Astrocyte (in vitro differentiated cells and primary cell): ENCODE data around the gene SYNGR2.

Experiments
- CTCF ChIP-seq: IDR thresholded peaks from 2 replicates; pipeline ENCODE4 v1.5.1; 2011; ENCODE audit warnings: low read depth, mild to moderate bottlenecking, inconsistent platforms, low read length, moderate library complexity; ENCODE audit not compliant: insufficient read depth
- EZH2 ChIP-seq: IDR thresholded peaks from 2 replicates; pipeline ENCODE4 v1.6.1; 2012; ENCODE audit warnings: mild to moderate bottlenecking, low read length, inconsistent platforms; ENCODE audit not compliant: insufficient read depth

DNA sequence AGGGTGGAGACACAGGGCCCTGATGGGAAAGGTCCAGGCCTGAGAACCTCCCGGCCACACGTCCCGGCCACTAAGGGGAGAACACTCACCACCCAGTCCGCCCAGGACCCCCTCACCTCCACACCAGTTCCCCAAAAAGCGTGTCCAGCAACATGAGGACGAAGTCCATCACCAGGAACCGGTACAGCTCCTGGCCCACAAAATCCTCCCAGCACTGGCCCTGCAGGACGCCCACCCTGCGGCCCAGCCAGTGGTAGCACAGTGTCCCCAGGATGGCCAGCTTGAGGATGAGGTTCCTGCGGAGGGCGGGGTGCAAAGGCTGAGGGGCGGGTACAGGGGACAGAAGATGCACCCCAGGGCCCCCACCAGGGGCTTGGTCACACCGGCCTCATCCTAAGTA, 47.8 kb upstream of the SYNGR2 start:
- TF ChIP-seq CTCF (no peak), EZH2 (no peak)
